T-helper 1 cell (primary cell): ENCODE data around the gene CTCFL.

ENCODE experiments used
- DNase-seq, 5 donors: peaks; one replicate each; pipeline ENCODE4 v3.0.0-alpha.2; 2012 to 2020

The CTCFL gene

DNA sequence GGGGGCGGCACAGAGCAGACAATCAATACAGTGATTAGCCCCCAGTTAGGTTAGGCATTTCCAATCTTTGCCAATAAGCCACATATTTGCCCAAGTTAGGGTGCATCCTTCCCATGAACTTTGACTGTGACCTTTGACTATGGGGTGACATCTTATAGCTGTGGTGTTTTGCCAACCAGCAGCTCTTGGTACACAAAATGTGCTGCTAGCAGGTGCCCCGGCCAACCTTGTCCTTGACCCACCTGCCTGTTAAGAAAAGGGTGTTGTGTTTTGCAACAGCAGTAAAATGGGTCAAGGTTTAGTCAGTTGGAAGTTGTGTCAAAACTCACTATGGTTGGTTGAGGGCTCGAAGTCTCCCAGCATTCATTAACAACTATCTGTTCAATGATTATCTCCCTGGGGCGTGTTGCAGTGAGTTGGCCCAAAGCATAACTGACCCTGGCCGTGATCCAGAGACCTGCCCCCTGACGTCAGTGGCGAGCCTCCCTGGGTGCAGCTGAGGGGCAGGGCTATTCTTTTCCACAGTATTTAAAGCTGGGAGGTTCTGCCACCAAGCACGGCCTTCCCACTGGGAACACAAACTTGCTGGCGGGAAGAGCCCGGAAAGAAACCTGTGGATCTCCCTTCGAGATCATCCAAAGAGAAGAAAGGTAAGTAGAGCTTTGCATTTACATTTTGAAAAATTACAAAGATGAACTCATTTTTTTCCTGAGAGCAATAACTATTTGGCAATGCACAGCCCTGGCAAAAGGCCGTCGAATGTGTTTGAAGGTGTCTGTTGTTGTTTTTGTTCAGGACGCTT lies 35.8 kb upstream of the CTCFL start, which contains the start of gene PCK1:
Gene PCK1, plus strand, starts transcription at position 557 of the 802 bp plus-strand sequence. CDS start 302 bp downstream, outside the sequence.
- DNase-seq = no peak

DNA sequence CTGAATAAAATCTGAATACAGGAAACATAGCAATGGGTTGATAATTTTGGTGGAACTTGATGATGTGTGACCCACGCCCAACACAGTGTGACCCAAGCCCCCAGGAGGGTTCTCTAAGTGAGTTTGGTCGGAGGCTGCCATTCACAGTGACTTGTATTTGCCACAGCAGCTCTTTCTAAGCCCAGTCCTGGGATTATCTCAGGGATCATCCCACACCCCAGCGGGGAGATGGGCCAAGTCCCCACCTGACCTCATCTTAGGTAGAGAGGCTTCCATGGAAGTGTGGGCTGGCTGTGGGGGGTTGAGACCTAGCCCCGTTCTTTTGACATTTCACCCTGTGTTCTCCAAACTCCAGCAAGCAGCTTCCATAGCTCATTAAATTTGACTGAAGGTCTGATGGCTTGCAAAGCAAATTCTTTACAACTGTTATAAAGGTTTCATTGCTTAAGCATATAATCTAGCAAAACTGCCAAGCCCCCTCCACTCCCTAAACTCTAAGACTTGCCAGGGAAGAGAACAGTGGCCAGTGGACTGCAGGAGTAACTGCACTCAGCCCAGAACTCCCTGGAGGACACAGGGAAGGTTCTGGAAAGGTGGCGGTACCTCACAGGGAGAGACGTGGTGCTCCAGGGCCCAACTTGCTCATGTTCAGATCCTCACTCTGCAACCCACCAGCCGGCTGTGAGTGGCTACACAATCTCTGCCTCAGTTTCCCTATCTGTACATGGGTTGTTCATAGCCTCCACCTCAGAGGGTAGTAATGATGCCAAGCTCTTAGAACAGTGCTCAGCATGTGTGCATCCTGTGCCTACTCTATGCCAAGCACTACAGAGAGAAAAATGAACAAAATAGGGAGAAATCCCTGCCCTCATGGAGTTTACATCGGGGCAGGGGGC lies 35.0 kb upstream of the CTCFL start:
- no peak for DNase-seq

GRCh38 chr20:57559289-57559634 lies 34.3 kb upstream of the CTCFL start:
- no peak for DNase-seq

DNA sequence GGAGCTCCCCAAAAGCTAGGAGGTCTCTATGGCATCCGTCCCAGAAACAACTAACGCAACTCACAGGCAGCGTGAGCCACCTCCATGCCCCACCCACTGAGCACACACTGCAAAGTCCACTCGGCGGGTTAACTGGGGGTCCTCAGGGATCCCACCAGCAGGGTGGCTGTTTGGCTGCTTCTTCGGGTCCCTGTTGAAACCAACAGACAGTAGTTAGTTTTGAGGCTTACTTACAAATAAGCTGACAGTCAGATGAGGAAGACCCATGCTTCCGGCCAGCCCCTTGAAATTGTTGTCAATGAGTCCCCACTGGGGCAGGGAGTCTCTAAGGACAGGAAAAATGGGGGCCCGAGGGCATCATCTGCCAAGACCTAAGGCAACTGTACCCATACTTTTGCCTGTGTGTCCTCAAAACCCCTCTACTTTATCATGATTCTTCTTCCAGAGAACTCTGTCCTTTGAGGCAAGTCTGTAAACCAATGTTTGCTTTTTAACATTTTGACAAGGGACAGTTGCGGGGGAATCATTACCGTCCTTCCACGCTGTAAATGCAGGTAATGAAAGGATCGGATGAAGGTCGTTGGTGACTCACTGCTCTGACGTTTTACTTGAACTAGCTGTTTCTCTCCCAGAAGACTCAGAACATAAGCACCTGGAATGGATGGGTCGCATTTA lies 33.8 kb upstream of the CTCFL start:
- DNase-seq = no peak

- no peak for DNase-seq
Observed at GRCh38 chr20:57557926-57558613, 33.1 kb upstream of the CTCFL start.

GRCh38 chr20:57556980-57557274 lies 32.0 kb upstream of the CTCFL start:
- DNase-seq = no peak

DNA sequence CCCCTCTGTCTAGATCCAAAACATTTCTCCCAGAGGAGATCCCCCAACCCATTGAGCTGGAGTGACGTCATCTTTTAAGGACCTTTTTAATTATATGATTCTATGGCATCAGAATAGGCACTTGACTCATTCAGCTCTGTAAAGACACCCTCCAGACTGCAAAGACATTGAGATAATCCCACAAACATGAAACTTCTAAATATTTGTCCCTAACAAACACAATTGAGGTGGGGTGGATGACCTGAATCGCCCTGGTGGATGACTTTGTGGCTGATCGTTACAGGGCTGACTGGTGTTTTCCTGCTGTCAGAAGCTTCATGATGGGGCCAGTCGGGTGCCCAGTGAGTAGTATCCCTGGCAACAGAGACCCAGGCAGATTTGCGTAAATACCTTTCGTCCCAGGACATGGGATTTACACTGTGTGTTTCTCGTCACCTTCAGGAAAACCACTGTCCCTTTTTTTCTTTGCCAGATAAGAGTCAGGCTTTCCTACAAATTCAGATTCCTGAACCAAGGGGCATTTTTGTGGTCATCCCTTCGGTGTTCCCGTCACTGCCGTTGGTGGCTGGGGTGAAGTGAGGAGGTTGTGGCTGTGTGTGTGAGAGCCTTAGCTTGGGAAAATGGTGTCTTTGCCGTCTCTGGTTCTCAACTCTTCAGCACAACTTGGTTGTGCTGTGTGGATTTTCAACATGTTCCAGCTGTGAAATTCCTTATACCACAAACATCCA lies 30.7 kb upstream of the CTCFL start:
- no peak for DNase-seq

DNA sequence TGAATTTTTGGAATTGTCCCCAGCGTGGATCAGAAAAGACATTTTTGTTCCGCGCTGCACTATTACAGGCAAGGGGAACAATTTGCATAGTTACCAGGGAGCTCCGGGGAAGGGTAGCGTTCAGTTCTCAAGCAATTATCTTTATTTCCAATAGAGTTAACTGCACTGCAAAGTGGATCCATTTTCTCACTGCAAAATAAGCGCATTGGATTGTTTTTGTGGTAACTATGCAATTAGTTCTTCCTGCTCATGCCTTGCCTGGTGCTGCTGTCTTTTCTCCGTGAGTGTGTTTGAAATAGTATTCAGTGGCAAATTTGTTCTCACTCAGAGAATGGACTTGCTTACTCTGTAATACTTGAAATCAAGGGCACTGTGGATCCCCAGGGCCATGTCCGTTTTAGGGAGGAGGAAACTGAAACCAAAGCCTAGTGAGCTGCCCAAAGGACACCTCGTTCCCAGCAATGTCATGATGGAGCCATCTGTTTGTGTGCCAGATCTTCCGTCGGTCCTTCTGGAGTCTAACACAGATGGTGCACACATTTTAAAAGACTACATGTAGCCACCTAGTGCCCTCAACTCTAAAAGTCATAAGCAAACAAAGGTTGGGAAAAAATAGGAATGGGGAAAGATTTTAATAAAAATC lies 28.6 kb upstream of the CTCFL start:
- DNase-seq = no peak

DNA sequence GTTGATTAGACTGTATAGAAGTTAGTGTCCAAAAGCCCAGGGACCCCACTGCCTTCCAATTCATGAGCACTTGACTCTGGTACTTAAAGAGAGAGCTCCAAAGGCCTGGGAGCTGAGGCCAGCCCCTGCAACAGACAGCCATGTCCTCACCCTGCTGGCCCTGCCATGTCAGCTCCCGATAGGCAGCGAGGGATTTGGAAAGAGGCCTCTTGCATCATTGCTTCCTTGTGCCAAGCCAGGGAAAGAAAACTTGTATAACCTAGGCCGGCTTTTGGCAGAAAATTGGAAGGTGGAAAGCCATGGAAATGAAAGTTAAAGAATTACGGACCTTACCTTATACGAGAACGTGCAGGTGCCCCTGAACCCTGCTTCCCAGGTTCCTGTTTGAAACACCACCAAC lies 27.5 kb upstream of the CTCFL start:
- no peak for DNase-seq

DNA sequence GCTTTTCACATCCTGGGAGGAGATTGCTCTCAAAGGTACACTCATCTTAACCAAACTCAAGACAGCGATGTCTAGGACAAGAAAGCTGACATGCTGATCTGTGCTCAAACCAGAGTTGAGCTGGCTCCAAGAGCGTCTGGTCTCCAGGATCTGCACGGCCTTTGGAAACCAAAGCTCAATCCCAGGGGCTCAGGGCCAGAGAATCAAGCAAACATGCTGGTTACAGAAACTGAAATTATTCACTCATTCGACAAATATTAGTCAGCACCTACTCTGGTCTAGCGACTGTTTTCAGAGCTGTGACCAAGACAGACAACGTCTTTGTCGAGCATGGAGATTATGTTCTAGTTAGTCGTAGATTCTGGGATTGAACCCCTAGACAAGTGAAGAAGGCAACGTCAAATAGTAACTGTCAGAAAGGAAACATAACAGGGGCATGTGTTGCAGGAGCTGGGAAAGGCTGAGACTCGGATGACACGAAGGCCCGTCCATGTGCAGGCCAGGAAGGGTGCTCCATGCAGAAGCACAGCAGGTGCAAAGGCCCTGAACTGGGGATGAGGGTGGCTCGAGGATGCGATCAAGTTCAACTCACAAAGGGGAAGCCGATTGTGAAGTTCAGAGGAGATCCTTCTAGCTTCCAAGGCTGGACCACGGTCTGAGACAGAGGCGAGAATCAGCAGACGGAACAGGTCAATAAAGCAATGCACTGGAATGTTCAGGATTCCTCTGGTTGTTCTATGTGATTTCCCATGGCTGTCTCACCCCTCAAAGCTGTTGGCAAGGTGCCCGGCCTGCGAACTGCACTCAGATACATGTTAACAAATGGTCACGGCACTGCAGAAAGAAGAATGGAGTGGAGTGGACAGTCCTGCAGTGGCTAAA lies 23.5 kb upstream of the CTCFL start:
- DNase-seq = no peak

GRCh38 chr20:57546956-57547649 lies 22.2 kb upstream of the CTCFL start:
- no peak for DNase-seq

GRCh38 chr20:57545927-57546662 lies 21.2 kb upstream of the CTCFL start:
- no peak for DNase-seq

DNA sequence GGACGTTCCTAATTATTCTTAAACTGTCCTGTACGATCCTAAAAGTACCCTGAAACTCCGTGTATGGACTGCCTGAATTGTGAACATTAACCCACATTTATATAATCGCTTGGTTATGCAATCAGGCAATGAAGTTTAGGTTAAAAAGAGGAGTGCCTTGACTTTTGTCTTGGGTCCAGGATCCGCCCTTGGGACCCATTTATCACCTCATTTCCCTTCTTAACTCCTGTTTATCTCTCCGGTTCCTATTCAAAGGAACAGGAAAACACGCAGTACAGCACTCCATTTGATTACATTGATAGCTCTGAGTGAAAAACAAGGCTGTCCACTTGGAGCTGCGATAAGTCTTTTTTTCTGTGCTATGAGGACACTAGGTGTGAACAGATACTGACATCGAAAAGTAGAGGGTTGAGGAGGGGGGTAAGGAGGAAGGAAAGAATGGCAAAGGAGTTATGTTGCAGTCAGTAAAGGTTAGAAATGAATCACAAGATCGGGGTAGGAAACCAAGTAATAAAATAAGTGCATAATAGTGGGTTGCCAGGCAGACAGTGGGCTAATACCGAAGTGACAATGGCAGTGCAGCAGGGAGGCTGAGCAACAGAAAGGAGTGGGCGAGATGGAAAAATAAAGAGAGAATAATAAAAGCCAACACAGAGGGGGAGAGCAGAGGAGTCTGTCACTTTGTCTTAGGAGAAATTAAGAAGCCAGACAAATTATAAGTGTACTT lies 20.1 kb upstream of the CTCFL start:
- DNase-seq = no peak

DNA sequence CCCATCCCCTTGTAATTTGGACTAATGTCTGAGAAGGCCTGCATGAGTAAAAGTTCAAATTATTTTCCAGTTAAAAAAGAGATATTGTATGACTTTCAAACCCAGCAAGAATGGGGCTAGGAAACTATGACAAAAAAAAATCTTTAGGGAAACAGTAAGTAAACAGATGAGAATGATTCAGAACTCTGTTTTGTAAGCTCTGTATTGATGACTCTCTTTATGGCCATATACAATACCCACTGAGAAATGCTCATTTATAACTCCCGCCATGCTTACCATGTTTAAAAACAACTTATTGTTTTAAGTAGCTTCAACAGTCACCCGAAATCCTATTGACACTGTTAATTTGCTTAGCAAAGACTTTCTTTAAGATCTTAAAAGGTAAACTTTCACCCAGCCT lies 18.8 kb upstream of the CTCFL start:
- DNase-seq = no peak

DNA sequence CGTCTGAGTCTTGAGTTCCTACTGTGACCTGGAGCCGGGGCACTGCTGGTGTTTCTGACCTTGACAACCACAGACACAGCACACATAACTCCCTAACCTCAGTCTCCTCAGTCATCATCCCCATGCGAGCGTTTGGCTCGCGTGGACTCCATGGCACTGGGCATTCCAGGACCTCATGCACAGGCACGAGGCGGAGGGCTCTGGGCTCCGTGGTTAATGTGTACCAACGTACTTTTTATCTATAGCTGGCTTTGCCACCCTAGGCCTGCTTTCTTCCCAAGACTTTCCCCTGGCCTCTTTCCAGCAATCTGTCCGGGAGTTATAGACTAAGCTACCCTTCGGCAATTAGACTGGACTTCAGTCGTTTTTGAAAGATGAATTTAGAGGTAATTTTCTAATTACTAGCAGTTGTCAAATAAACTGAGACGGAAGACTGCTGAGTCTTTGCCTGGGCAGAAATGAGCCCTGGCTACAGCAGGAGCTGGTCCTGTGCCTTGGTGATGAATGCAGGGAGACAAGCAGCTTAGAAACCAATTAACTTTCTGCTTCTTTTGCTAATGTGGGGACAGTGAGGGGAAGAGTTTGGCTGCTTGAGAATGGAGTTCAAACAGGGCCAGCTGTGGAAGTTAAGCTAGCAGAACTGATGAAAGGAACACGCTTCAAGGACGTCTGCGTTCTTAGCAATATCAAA lies 16.1 kb upstream of the CTCFL start:
- no peak for DNase-seq

- no peak for DNase-seq
Observed at GRCh38 chr20:57539889-57540288, 14.9 kb upstream of the CTCFL start.

GRCh38 chr20:57537822-57538221 lies 12.9 kb upstream of the CTCFL start:
- DNase-seq = no peak
